SK-N-SH (cell line): ENCODE data around the gene USH1G. TPM values are rescaled to one million over a fixed set of nuclear protein-coding genes. Genes with fewer than 3 reads are reported as not detected.

ENCODE experiments used
- CTCF ChIA-PET: fragments of 300-600, 350-600 bp; formaldehyde crosslinking; extraction: SDS; loops from one replicate; lab custom pipeline; 2021; lab: Yijun Ruan, JAX
- POLR2A ChIA-PET: fragments of 350-600 bp; sonication (Branson Sonifier 250); formaldehyde crosslinking; extraction: SDS; loops from one replicate; lab custom pipeline; 2020; ENCODE audit warnings: antibody characterized with exemption, inconsistent platforms; lab: Yijun Ruan, JAX
- DNase-seq: peaks from one replicate; pipeline ENCODE4 v3.0.0; 2012
- H2AFZ ChIP-seq: fragments of 200-600 bp; sonication (generic); 2 replicates; pipeline ENCODE4 v1.8.1; 2016; ENCODE audit warnings: antibody characterized with exemption, mild to moderate bottlenecking, low read depth
- H3F3A ChIP-seq: fragments of 200-600 bp; sonication (generic); replicated peaks from 2 replicates; pipeline ENCODE3; 2016; ENCODE audit warnings: antibody characterized with exemption, mild to moderate bottlenecking; ENCODE audit not compliant: insufficient read depth
- H3K27ac ChIP-seq, 2 experiments: fragments of 200-500 bp in 1 of 2; fragments of 200-600 bp in 1 of 2; sonication (Bioruptor generic) in 1 of 2; sonication (generic), shearing (Covaris generic) in 1 of 2; 2 replicates each; pipeline versions ENCODE4 v1.5.1 to v1.6.1; 2014 to 2016; ENCODE audit warnings: low read depth in 2 of 2, inconsistent platforms in 1 of 2, low read length in 1 of 2, mild to moderate bottlenecking in 1 of 2, mixed read lengths in 1 of 2
- H3K27me3 ChIP-seq: fragments of 200-600 bp; sonication (generic), shearing (Covaris generic); 2 replicates; pipeline ENCODE4 v1.6.1; 2016; ENCODE audit warnings: mixed run types; ENCODE audit not compliant: insufficient read depth
- H3K36me3 ChIP-seq, 2 experiments: fragments of 200-500 bp in 1 of 2; fragments of 200-600 bp in 1 of 2; sonication (Bioruptor generic) in 1 of 2; sonication (generic) in 1 of 2; replicated peaks in 1 of 2; 2 replicates each; pipeline versions ENCODE3 to v1.5.1; 2014 to 2016; ENCODE audit warnings: low read length in 1 of 2, mild to moderate bottlenecking in 1 of 2; ENCODE audit not compliant: insufficient read depth in 2 of 2, control insufficient read depth in 1 of 2
- H3K4me1 ChIP-seq, 2 experiments: fragments of 200-500 bp in 1 of 2; fragments of 200-600 bp in 1 of 2; sonication (Bioruptor generic) in 1 of 2; sonication (generic), shearing (Covaris generic) in 1 of 2; 2 replicates each; pipeline versions ENCODE4 v1.5.1 to v1.6.1; 2014 to 2016; ENCODE audit warnings: low read depth in 1 of 2, low read length in 1 of 2, mixed run types in 1 of 2; ENCODE audit not compliant: insufficient read depth in 2 of 2, control insufficient read depth in 1 of 2
- H3K4me2 ChIP-seq: fragments of 200-600 bp; sonication (generic), shearing (Covaris generic); 2 replicates; pipeline ENCODE4 v1.6.1; 2017; ENCODE audit warnings: mixed run types
- H3K4me3 ChIP-seq, 2 experiments: fragments of 200-500 bp in 1 of 2; fragments of 200-600 bp in 1 of 2; sonication (Bioruptor generic) in 1 of 2; sonication (generic), shearing (Covaris generic) in 1 of 2; 2 replicates each; pipeline versions ENCODE4 v1.5.1 to v1.8.1; 2014 to 2016; ENCODE audit warnings: low read depth in 2 of 2, inconsistent platforms in 1 of 2, low read length in 1 of 2, mild to moderate bottlenecking in 1 of 2, mixed read lengths in 1 of 2, moderate library complexity in 1 of 2
- H3K79me2 ChIP-seq: fragments of 200-600 bp; sonication (generic); 2 replicates; pipeline ENCODE4 v1.8.1; 2017; ENCODE audit warnings: mild to moderate bottlenecking; ENCODE audit not compliant: insufficient read depth
- H3K9ac ChIP-seq: fragments of 200-600 bp; sonication (generic); 2 replicates; pipeline ENCODE4 v1.6.1; 2017; ENCODE audit warnings: mixed run types
- H3K9me2 ChIP-seq: fragments of 200-600 bp; sonication (generic); 2 replicates; pipeline ENCODE4 v1.6.1; 2017; ENCODE audit warnings: mixed run types
- H3K9me3 ChIP-seq: fragments of 200-600 bp; sonication (generic); 2 replicates; pipeline ENCODE4 v1.6.1; 2017; ENCODE audit warnings: mixed run types, mild to moderate bottlenecking, moderate library complexity
- H4K20me1 ChIP-seq: fragments of 200-600 bp; sonication (generic); 2 replicates; pipeline ENCODE4 v1.6.1; 2017; ENCODE audit warnings: mild to moderate bottlenecking, mixed run types; ENCODE audit not compliant: insufficient read depth
- CHD2 ChIP-seq: fragments of 150-350 bp; IDR thresholded peaks from 2 replicates; pipeline ENCODE4 v1.6.1; 2018; ENCODE audit warnings: low read length; ENCODE audit not compliant: partially characterized antibody
- EP300 ChIP-seq, 2 experiments: IDR thresholded peaks; 2 replicates each; pipeline versions ENCODE4 v1.4.0 to v1.6.1; 2012; ENCODE audit warnings: borderline replicate concordance in 1 of 2, low read depth in 1 of 2, low read length in 1 of 2
- EZH2phosphoT487 ChIP-seq: fragments of 200-600 bp; sonication (generic); IDR thresholded peaks from 2 replicates; pipeline ENCODE4 v1.6.1; 2017; ENCODE audit warnings: low read depth, mixed run types, mild to moderate bottlenecking, antibody characterized with exemption, moderate library complexity, borderline replicate concordance
- FOXJ3 ChIP-seq: sonication (generic); formaldehyde crosslinking; IDR thresholded peaks from 2 replicates; pipeline ENCODE4 v1.5.1; 2020; ENCODE audit warnings: mild to moderate bottlenecking, missing genetic modification reagents
- JUND ChIP-seq: IDR thresholded peaks from 2 replicates; pipeline ENCODE4 v1.4.0; 2012
- MEF2A ChIP-seq: IDR thresholded peaks from 2 replicates; pipeline ENCODE4 v1.4.0; 2012; ENCODE audit warnings: low read depth, borderline replicate concordance
- POLR2AphosphoS5 ChIP-seq: IDR thresholded peaks from 2 replicates; pipeline ENCODE4 v1.6.1; 2012; ENCODE audit warnings: low read depth, low read length
- RFX5 ChIP-seq: IDR thresholded peaks from 2 replicates; pipeline ENCODE4 v1.6.1; 2012; ENCODE audit warnings: mild to moderate bottlenecking, improper control_type of control experiment, low read length
- RXRA ChIP-seq: IDR thresholded peaks from 2 replicates; pipeline ENCODE4 v1.4.0; 2012; ENCODE audit warnings: low read depth, mild to moderate bottlenecking, borderline replicate concordance
- TCF12 ChIP-seq: IDR thresholded peaks from 2 replicates; pipeline ENCODE4 v1.4.0; 2012
- WGBS: methylation state at CpG from one replicate; pipeline ENCODE4 v1.1.6; 2017; ENCODE audit warnings: low lambda C conversion rate; 5-methylcytosine and 5-hydroxymethylcytosine counted together
- polyA plus RNA-seq, 3 experiments: library from polyadenylated mRNA; depleted of rRNA; stranded (reverse); fragments of >200 nt; gene quantifications; 2 replicates each; pipeline ENCODE4 v1.2.3, GENCODE V29; 2012
- TF ChIP-seq, protein P1 (sequence below): fragments of 150-350 bp; IDR thresholded peaks from 2 replicates; pipeline ENCODE4 v1.6.1; 2017; ENCODE audit warnings: antibody characterized with exemption, low read length, low read depth, borderline replicate concordance
- TF ChIP-seq, protein P2 (sequence below): fragments of 150-350 bp; IDR thresholded peaks from 2 replicates; pipeline ENCODE4 v1.6.1; 2016; ENCODE audit warnings: mild to moderate bottlenecking, low read depth, low read length
- TF ChIP-seq, protein P3 (sequence below): IDR thresholded peaks from 2 replicates; pipeline ENCODE4 v1.4.0; 2012; ENCODE audit warnings: low read depth, borderline replicate concordance
- TF ChIP-seq, protein P4 (sequence below): IDR thresholded peaks from 2 replicates; pipeline ENCODE4 v1.4.0; 2012; ENCODE audit warnings: low read depth, borderline replicate concordance

USH1G gene
- polyA plus RNA-seq, 1 of the 3 experiments (the other 2 are of a cell fraction) = not detected

DNA sequence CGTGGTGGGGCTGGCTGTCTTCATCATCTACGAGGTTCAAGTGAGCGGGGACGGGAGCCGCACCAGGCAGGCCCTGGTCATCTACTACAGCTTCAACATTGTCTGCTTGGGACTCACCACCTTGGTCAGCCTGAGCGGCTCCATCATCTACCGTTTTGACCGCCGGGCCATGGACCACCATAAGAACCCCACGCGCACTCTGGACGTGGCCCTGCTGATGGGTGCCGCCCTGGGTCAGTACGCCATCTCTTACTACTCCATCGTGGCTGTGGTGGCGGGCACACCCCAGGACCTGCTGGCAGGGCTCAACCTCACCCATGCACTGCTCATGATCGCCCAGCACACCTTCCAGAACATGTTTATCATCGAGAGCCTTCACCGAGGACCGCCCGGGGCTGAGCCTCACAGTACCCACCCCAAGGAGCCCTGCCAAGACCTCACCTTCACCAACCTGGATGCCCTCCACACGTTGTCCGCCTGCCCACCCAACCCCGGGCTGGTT lies 7.5 kb upstream of the USH1G start:
- H3K36me3 ChIP-seq = no peaks in the 10 kb centered on the region
- WGBS = 82% methylated on average over 23 of the region's 24 CpGs
- H3K9me2 ChIP-seq = no peaks in the 10 kb centered on the region
- peaks cover 77% of the 10 kb centered on the region for H3K27me3 ChIP-seq
- DNase-seq = no peak
- H3K4me3 ChIP-seq = no peak overlapping the region
- no peak for TF ChIP-seq JUND
- TF ChIP-seq MEF2A = no peak
- TF ChIP-seq POLR2AphosphoS5 = no peak
- no peak for TF ChIP-seq TCF12
- TF ChIP-seq, protein P1, sequence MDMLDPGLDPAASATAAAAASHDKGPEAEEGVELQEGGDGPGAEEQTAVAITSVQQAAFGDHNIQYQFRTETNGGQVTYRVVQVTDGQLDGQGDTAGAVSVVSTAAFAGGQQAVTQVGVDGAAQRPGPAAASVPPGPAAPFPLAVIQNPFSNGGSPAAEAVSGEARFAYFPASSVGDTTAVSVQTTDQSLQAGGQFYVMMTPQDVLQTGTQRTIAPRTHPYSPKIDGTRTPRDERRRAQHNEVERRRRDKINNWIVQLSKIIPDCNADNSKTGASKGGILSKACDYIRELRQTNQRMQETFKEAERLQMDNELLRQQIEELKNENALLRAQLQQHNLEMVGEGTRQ = no peak
- TF ChIP-seq RFX5 = no peak
- TF ChIP-seq CHD2 = no peak
- no peak for TF ChIP-seq EP300 (IDR thresholded peaks at IDR 0.05; ENCODE audit: borderline replicate concordance in 1 of 2, low read depth in 1 of 2, low read length in 1 of 2)
- TF ChIP-seq, protein P2, sequence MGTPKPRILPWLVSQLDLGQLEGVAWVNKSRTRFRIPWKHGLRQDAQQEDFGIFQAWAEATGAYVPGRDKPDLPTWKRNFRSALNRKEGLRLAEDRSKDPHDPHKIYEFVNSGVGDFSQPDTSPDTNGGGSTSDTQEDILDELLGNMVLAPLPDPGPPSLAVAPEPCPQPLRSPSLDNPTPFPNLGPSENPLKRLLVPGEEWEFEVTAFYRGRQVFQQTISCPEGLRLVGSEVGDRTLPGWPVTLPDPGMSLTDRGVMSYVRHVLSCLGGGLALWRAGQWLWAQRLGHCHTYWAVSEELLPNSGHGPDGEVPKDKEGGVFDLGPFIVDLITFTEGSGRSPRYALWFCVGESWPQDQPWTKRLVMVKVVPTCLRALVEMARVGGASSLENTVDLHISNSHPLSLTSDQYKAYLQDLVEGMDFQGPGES = no peak
- TF ChIP-seq, protein P3, sequence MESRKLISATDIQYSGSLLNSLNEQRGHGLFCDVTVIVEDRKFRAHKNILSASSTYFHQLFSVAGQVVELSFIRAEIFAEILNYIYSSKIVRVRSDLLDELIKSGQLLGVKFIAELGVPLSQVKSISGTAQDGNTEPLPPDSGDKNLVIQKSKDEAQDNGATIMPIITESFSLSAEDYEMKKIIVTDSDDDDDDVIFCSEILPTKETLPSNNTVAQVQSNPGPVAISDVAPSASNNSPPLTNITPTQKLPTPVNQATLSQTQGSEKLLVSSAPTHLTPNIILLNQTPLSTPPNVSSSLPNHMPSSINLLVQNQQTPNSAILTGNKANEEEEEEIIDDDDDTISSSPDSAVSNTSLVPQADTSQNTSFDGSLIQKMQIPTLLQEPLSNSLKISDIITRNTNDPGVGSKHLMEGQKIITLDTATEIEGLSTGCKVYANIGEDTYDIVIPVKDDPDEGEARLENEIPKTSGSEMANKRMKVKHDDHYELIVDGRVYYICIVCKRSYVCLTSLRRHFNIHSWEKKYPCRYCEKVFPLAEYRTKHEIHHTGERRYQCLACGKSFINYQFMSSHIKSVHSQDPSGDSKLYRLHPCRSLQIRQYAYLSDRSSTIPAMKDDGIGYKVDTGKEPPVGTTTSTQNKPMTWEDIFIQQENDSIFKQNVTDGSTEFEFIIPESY = no peak
- TF ChIP-seq, protein P4, sequence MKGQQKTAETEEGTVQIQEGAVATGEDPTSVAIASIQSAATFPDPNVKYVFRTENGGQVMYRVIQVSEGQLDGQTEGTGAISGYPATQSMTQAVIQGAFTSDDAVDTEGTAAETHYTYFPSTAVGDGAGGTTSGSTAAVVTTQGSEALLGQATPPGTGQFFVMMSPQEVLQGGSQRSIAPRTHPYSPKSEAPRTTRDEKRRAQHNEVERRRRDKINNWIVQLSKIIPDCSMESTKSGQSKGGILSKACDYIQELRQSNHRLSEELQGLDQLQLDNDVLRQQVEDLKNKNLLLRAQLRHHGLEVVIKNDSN = no peak
- no peak for TF ChIP-seq RXRA
- TF ChIP-seq FOXJ3 = no peak
- no peak for TF ChIP-seq EZH2phosphoT487
- H2AFZ ChIP-seq = no peak overlapping the region
- H4K20me1 ChIP-seq = peaks cover 3% of the 10 kb centered on the region; the same call in 1 of the 2 replicates
- CTCF ChIA-PET = interaction anchor here (0.9 to 12.1 kb wide), 4 partner anchors 27 to 161 kb away, joined by 3 to 286 read pairs (median 4); no protein-coding TSS in a partner anchor
- H3K9ac ChIP-seq = no peak overlapping the region
- H3K79me2 ChIP-seq = no peaks in the 10 kb centered on the region
- no peaks in the 10 kb centered on the region for H3F3A ChIP-seq
- H3K4me2 ChIP-seq = no peak overlapping the region
- H3K27ac ChIP-seq = no peak overlapping the region
- no peaks in the 10 kb centered on the region for H3K9me3 ChIP-seq
- POLR2A ChIA-PET = no interaction called here
- H3K4me1 ChIP-seq = no peaks in the 10 kb centered on the region
